Liver (tissue), 9 donors: Measurements from ENCODE around the gene NSD1. TPM values are rescaled to one million over a fixed set of nuclear protein-coding genes. Genes with fewer than 3 reads are reported as not detected.

Experiments used
- DNase-seq: peaks from one replicate; pipeline ENCODE4 v3.0.0-alpha.2; 2017; ENCODE audit warnings: low spot score
- H3K27ac ChIP-seq, 2 donors: one replicate each; pipeline ENCODE4 v1.7.0; 2013; ENCODE audit warnings: inconsistent platforms in 2 of 2, low read length in 2 of 2, control low read depth in 1 of 2, low read depth in 1 of 2, mild to moderate bottlenecking in 1 of 2
- H3K27me3 ChIP-seq, 4 donors: one replicate each; pipeline versions ENCODE4 v1.6.1 to v1.7.0; 2013; ENCODE audit warnings: low read length in 3 of 4, inconsistent platforms in 1 of 4, mild to moderate bottlenecking in 1 of 4, moderate library complexity in 1 of 4; ENCODE audit not compliant: control insufficient read depth in 4 of 4, insufficient read depth in 4 of 4
- H3K36me3 ChIP-seq, 4 donors: one replicate each; pipeline versions ENCODE4 v1.6.1 to v1.7.0; 2013; ENCODE audit warnings: low read length in 3 of 4, mild to moderate bottlenecking in 3 of 4, low read depth in 1 of 4, moderate library complexity in 1 of 4; ENCODE audit not compliant: control insufficient read depth in 4 of 4, insufficient read depth in 3 of 4
- H3K4me1 ChIP-seq, 4 donors: one replicate each; pipeline versions ENCODE4 v1.6.1 to v1.7.0; 2013; ENCODE audit warnings: low read length in 3 of 4, mild to moderate bottlenecking in 3 of 4, moderate library complexity in 1 of 4; ENCODE audit not compliant: control insufficient read depth in 4 of 4, insufficient read depth in 4 of 4
- H3K4me3 ChIP-seq, 3 donors: one replicate each; pipeline versions ENCODE4 v1.6.1 to v1.7.0; 2013; ENCODE audit warnings: low read length in 3 of 3, control low read depth in 1 of 3, low read depth in 1 of 3, mild to moderate bottlenecking in 1 of 3
- H3K9ac ChIP-seq, 2 donors: one replicate each; pipeline ENCODE4 v1.7.0; 2013; ENCODE audit warnings: low read length in 2 of 2, mild to moderate bottlenecking in 2 of 2, moderate library complexity in 2 of 2, control low read depth in 1 of 2, low read depth in 1 of 2
- H3K9me3 ChIP-seq, 4 donors: one replicate each; pipeline versions ENCODE4 v1.6.1 to v1.7.0; 2013; ENCODE audit warnings: low read length in 3 of 4; ENCODE audit not compliant: control insufficient read depth in 4 of 4
- ATF3 ChIP-seq: IDR thresholded peaks from 2 replicates; pipeline ENCODE4 v1.6.1; 2016; ENCODE audit warnings: antibody characterized with exemption
- CTCF ChIP-seq: fragments of 150-350 bp; IDR thresholded peaks from 2 replicates; pipeline ENCODE4 v1.5.1; 2017; ENCODE audit warnings: improper control_type of control experiment, low read depth, low read length; ENCODE audit not compliant: missing input control
- EGR1 ChIP-seq, 2 donors: IDR thresholded peaks; 2 replicates each; pipeline ENCODE4 v1.6.1; 2016 to 2018; ENCODE audit warnings: antibody characterized with exemption in 2 of 2, low read depth in 2 of 2
- FOXA1 ChIP-seq: IDR thresholded peaks from 2 replicates; pipeline ENCODE4 v1.6.1; 2016; ENCODE audit warnings: antibody characterized with exemption
- FOXA2 ChIP-seq: IDR thresholded peaks from 2 replicates; pipeline ENCODE4 v1.6.1; 2016; ENCODE audit warnings: antibody characterized with exemption
- GABPA ChIP-seq, 2 donors: IDR thresholded peaks in 1 of 2; conservative IDR thresholded peaks in 1 of 2; 2 replicates each; pipeline ENCODE4 v1.6.1; 2016; ENCODE audit warnings: antibody characterized with exemption in 2 of 2, mild to moderate bottlenecking in 1 of 2, moderate library complexity in 1 of 2
- HNF4A ChIP-seq, 2 donors: conservative IDR thresholded peaks; 2 replicates each; pipeline ENCODE4 v1.6.1; 2016; ENCODE audit warnings: antibody characterized with exemption in 2 of 2, mild to moderate bottlenecking in 2 of 2
- HNF4G ChIP-seq: IDR thresholded peaks from 2 replicates; pipeline ENCODE4 v1.6.1; 2016; ENCODE audit warnings: antibody characterized with exemption
- JUND ChIP-seq, 2 donors: IDR thresholded peaks; 2 replicates each; pipeline ENCODE4 v1.6.1; 2016; ENCODE audit warnings: antibody characterized with exemption in 2 of 2
- MAX ChIP-seq: IDR thresholded peaks from 2 replicates; pipeline ENCODE4 v1.6.1; 2016; ENCODE audit warnings: antibody characterized with exemption
- NR2F2 ChIP-seq: IDR thresholded peaks from 2 replicates; pipeline ENCODE4 v1.6.1; 2016; ENCODE audit warnings: antibody characterized with exemption
- RAD21 ChIP-seq, 2 donors: IDR thresholded peaks; 2 replicates each; pipeline ENCODE4 v1.6.1; 2016; ENCODE audit warnings: antibody characterized with exemption in 2 of 2, mild to moderate bottlenecking in 2 of 2
- REST ChIP-seq: IDR thresholded peaks from 2 replicates; pipeline ENCODE4 v1.6.1; 2016; ENCODE audit warnings: antibody characterized with exemption, mild to moderate bottlenecking
- RXRA ChIP-seq, 2 donors: IDR thresholded peaks; 2 replicates each; pipeline ENCODE4 v1.6.1; 2017 to 2018; ENCODE audit warnings: antibody characterized with exemption in 2 of 2, mild to moderate bottlenecking in 1 of 2
- SP1 ChIP-seq: IDR thresholded peaks from 2 replicates; pipeline ENCODE4 v1.6.1; 2018; ENCODE audit warnings: antibody characterized with exemption, mild to moderate bottlenecking
- TAF1 ChIP-seq: conservative IDR thresholded peaks from 2 replicates; pipeline ENCODE4 v1.6.1; 2016; ENCODE audit warnings: antibody characterized with exemption, mild to moderate bottlenecking
- YY1 ChIP-seq: IDR thresholded peaks from 2 replicates; pipeline ENCODE4 v1.6.1; 2016; ENCODE audit warnings: antibody characterized with exemption, mild to moderate bottlenecking
- ZBTB33 ChIP-seq: IDR thresholded peaks from 2 replicates; pipeline ENCODE4 v1.6.1; 2016; ENCODE audit warnings: antibody characterized with exemption
- WGBS: extraction: QIAGEN DNeasy Blood & Tissue Kit; methylation state at CpG from one replicate; pipeline ENCODE4 v1.1.7; 2013; 5-methylcytosine and 5-hydroxymethylcytosine counted together
- polyA plus RNA-seq, 2 donors: library from polyadenylated mRNA; stranded (reverse) in 1 of 2; unstranded in 1 of 2; fragments of 200-250 nt in 1 of 2; fragments of >200 nt in 1 of 2; fragmentation: Nextera tagmentation in 1 of 2; extraction: Ambion mirVana in 1 of 2; gene quantifications; one replicate each; pipeline versions ENCODE4 v1.2.1 to v1.2.3, GENCODE V29; 2013 to 2015
- total RNA-seq, 2 donors: library from RNA; depleted of rRNA; stranded (reverse); fragments of >200 nt; gene quantifications; one replicate each; pipeline ENCODE4 v1.2.3, GENCODE V29; 2014
- donor health status: healthy.
- donor health status: healthy.
- donor health status: healthy.
- donor health status: healthy.
- donor health status: healthy.

NSD1 gene
- total and polyA plus RNA-seq, 4 donors: 5.3 to 34.1 (median 19.3) TPM

- Histone ChIP-seq H3K27me3 (no peaks in the 10 kb centered on the region), H3K27ac (no peak overlapping the region), H3K36me3 (peaks cover 0 to 3% (median 2%) of the 10 kb centered on the region in 4 donors), H3K9me3 (no peaks in the 10 kb centered on the region), H3K4me3 (no peak overlapping the region), H3K9ac (no peak overlapping the region), H3K4me1 (no peaks in the 10 kb centered on the region)
- WGBS: 93% methylated on average over 3 of the region's 3 CpGs
- no peak for DNase-seq
- TF ChIP-seq GABPA (IDR thresholded peaks at IDR 0.05 in 1 of 2, conservative IDR thresholded peaks at IDR 0.05 in 1 of 2) (no peak), JUND (IDR thresholded peaks at IDR 0.05) (no peak), RXRA (IDR thresholded peaks at IDR 0.05) (no peak), FOXA2 (no peak), REST (no peak), RAD21 (IDR thresholded peaks at IDR 0.05) (no peak), FOXA1 (no peak), ATF3 (no peak), MAX (no peak), HNF4G (no peak), YY1 (no peak), CTCF (no peak), ZBTB33 (no peak), SP1 (no peak)
Measured at GRCh38 chr5:177183142-177183541, 49.6 kb downstream of the NSD1 start.

GRCh38 chr5:177183766-177184360, 50.3 kb downstream of the NSD1 start:
- H3K4me1 ChIP-seq: no peaks in the 10 kb centered on the region
- H3K4me3 ChIP-seq: no peak overlapping the region
- no peaks in the 10 kb centered on the region for H3K27me3 ChIP-seq
- H3K36me3 ChIP-seq: peaks cover 0 to 3% (median 2%) of the 10 kb centered on the region in 4 donors
- DNase-seq: no peak
- no peak overlapping the region for H3K9ac ChIP-seq
- WGBS: 66% methylated on average over 3 of the region's 3 CpGs
- no peak overlapping the region for H3K27ac ChIP-seq
- no peaks in the 10 kb centered on the region for H3K9me3 ChIP-seq
- no peak for TF ChIP-seq ZBTB33
- TF ChIP-seq FOXA2: no peak
- TF ChIP-seq YY1: no peak
- no peak for TF ChIP-seq TAF1
- no peak for TF ChIP-seq EGR1 (IDR thresholded peaks at IDR 0.05; ENCODE audit: low read depth in 2 of 2)
- no peak for TF ChIP-seq GABPA (IDR thresholded peaks at IDR 0.05 in 1 of 2, conservative IDR thresholded peaks at IDR 0.05 in 1 of 2)
- TF ChIP-seq ATF3: no peak
- TF ChIP-seq FOXA1: no peak
- TF ChIP-seq RAD21 (IDR thresholded peaks at IDR 0.05): no peak
- TF ChIP-seq NR2F2: no peak
- TF ChIP-seq JUND (IDR thresholded peaks at IDR 0.05): no peak
- TF ChIP-seq CTCF: no peak
- no peak for TF ChIP-seq HNF4A (conservative IDR thresholded peaks at IDR 0.05)
- TF ChIP-seq MAX: no peak
